Thoracic aorta (tissue), 2 donors: ENCODE measurements around the gene TRAPPC3. TPM values are rescaled to one million over a fixed set of nuclear protein-coding genes. Genes with fewer than 3 reads are reported as not detected.
A peak's percentile ranks its signal among the peaks of the same experiment; 100 is the strongest.

Experiments
- ATAC-seq: fragments of 150-250 bp; one replicate; pipeline ENCODE4 v1.8.0; 2017; ENCODE audit warnings: low read depth; ENCODE audit not compliant: insufficient number of reproducible peaks, low FRiP score
- DNase-seq: peaks from one replicate; pipeline ENCODE4 v3.0.0-alpha.2; 2020; ENCODE audit warnings: low spot score
- H3K27ac ChIP-seq, 2 donors: fragments of 200-600 bp; sonication (generic); 1 replicate in 1 of 2; 2 replicates in 1 of 2; pipeline ENCODE4 v1.5.1; 2016; ENCODE audit warnings: mild to moderate bottlenecking in 2 of 2, moderate library complexity in 2 of 2
- H3K27me3 ChIP-seq: fragments of 200-600 bp; sonication (generic); replicated peaks from 2 replicates; pipeline ENCODE4 v1.6.0; 2016; ENCODE audit warnings: mild to moderate bottlenecking; ENCODE audit not compliant: insufficient read depth
- H3K36me3 ChIP-seq: fragments of 200-600 bp; sonication (generic); one replicate; pipeline ENCODE4 v1.5.1; 2016
- H3K4me1 ChIP-seq, 2 donors: fragments of 200-600 bp; sonication (generic); 1 replicate in 1 of 2; 2 replicates in 1 of 2; pipeline versions ENCODE4 v1.5.1 to v1.6.0; 2016; ENCODE audit warnings: low read depth in 2 of 2, mild to moderate bottlenecking in 1 of 2; ENCODE audit not compliant: control insufficient read depth in 1 of 2
- H3K4me3 ChIP-seq: fragments of 200-600 bp; sonication (generic); 2 replicates; pipeline ENCODE4 v1.5.1; 2016; ENCODE audit warnings: mild to moderate bottlenecking
- H3K9me3 ChIP-seq: fragments of 200-600 bp; sonication (generic); 2 replicates; pipeline ENCODE4 v1.5.1; 2016
- total RNA-seq, 2 donors: library from RNA; depleted of rRNA; stranded (reverse); fragments of >200 nt; gene quantifications; one replicate each; pipeline versions ENCODE4 v1.1.0 to v1.2.3, GENCODE V29; 2016
- TF ChIP-seq, protein P1 (sequence below): fragments of 200-600 bp; sonication (generic); IDR thresholded peaks from one replicate; pipeline ENCODE4 v1.5.1; 2019; ENCODE audit warnings: antibody characterized with exemption

The TRAPPC3 gene
- total RNA-seq, 2 donors from 2014 or later: 78.5 to 92.3 TPM

- no peaks in the 10 kb centered on the region for H3K9me3 ChIP-seq
- H3K4me1 ChIP-seq: peaks cover 42 to 60% of the 10 kb centered on the region in 2 donors
- H3K27me3 ChIP-seq: no peaks in the 10 kb centered on the region
- DNase-seq: peak; percentile 88
- peak; percentile 45 for ATAC-seq
- peak overlapping the region; percentile 79 for H3K4me3 ChIP-seq
- no peaks in the 10 kb centered on the region for H3K36me3 ChIP-seq
- TF ChIP-seq, protein P1, sequence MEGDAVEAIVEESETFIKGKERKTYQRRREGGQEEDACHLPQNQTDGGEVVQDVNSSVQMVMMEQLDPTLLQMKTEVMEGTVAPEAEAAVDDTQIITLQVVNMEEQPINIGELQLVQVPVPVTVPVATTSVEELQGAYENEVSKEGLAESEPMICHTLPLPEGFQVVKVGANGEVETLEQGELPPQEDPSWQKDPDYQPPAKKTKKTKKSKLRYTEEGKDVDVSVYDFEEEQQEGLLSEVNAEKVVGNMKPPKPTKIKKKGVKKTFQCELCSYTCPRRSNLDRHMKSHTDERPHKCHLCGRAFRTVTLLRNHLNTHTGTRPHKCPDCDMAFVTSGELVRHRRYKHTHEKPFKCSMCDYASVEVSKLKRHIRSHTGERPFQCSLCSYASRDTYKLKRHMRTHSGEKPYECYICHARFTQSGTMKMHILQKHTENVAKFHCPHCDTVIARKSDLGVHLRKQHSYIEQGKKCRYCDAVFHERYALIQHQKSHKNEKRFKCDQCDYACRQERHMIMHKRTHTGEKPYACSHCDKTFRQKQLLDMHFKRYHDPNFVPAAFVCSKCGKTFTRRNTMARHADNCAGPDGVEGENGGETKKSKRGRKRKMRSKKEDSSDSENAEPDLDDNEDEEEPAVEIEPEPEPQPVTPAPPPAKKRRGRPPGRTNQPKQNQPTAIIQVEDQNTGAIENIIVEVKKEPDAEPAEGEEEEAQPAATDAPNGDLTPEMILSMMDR: no peak
- peak overlapping the region; percentile 96 to 97 for H3K27ac ChIP-seq
Measured at GRCh38 chr1:36150296-36151133, 1.2 kb upstream of the TRAPPC3 start.

GRCh38 chr1:36149973-36150295 lies 648 bp upstream of the TRAPPC3 start:
- TF ChIP-seq, protein P1: no peak
- H3K27ac ChIP-seq: peak overlapping the region; percentile 96 to 97
- no peak for ATAC-seq
- H3K4me3 ChIP-seq: peak overlapping the region; percentile 79
- H3K9me3 ChIP-seq: no peaks in the 10 kb centered on the region
- peaks cover 38 to 55% of the 10 kb centered on the region in 2 donors for H3K4me1 ChIP-seq
- no peaks in the 10 kb centered on the region for H3K36me3 ChIP-seq
- DNase-seq: no peak
- no peaks in the 10 kb centered on the region for H3K27me3 ChIP-seq

- Histone ChIP-seq H3K36me3 (no peaks in the 10 kb centered on the region), H3K4me1 (peaks cover 33 to 46% of the 10 kb centered on the region in 2 donors), H3K27me3 (no peaks in the 10 kb centered on the region), H3K9me3 (no peaks in the 10 kb centered on the region), H3K27ac (peak overlapping the region; percentile 96 to 97), H3K4me3 (peak overlapping the region; percentile 79)
- no peak for DNase-seq
- ATAC-seq: peak; percentile 1
- TF ChIP-seq, protein P1: no peak
Measured at GRCh38 chr1:36148821-36149236, 457 bp downstream of the TRAPPC3 start.

DNA sequence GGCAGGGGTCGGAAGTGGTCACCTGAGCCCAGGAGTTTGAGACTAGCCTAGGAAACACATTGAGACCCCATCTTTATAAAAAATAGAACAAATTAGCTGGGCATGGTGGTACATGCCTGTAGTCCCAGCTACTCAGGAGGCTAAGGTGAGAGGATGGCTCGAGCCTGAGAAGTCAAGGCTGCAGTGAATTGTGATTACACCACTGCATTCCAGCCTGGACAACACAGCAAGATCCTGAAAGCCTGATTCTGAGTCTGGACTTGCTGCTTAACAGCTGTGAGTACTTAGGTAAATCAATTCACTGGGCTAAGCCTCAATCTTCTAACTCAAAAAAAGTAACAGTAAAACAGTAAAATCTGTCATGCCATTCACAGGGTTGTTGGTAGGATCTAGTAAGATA lies 4.9 kb downstream of the TRAPPC3 start:
- Histone ChIP-seq H3K27ac (no peak overlapping the region), H3K9me3 (no peaks in the 10 kb centered on the region), H3K4me1 (peaks cover 20 to 38% of the 10 kb centered on the region in 2 donors), H3K27me3 (no peaks in the 10 kb centered on the region), H3K36me3 (peaks cover 4% of the 10 kb centered on the region), H3K4me3 (no peak overlapping the region)
- TF ChIP-seq, protein P1: no peak
- no peak for DNase-seq
- no peak for ATAC-seq

GRCh38 chr1:36143424-36143823 lies 5.9 kb downstream of the TRAPPC3 start:
- H3K27me3 ChIP-seq: no peaks in the 10 kb centered on the region
- no peak for ATAC-seq
- TF ChIP-seq, protein P1: no peak
- peaks cover 20 to 33% of the 10 kb centered on the region in 2 donors for H3K4me1 ChIP-seq
- no peak overlapping the region for H3K4me3 ChIP-seq
- H3K36me3 ChIP-seq: peaks cover 11% of the 10 kb centered on the region
- H3K9me3 ChIP-seq: no peaks in the 10 kb centered on the region
- DNase-seq: no peak
- H3K27ac ChIP-seq: peak overlapping the region in 1 of 2 donors; percentile 3
